Kidney capillary endothelial cell (primary cell): ENCODE data around the gene RAB44.
A peak's percentile ranks its signal among the peaks of the same experiment; 100 is the strongest.

ENCODE experiments used
- DNase-seq: peaks from one replicate; pipeline ENCODE4 v3.0.0-alpha.2; 2018; ENCODE audit warnings: low spot score

Gene RAB44

GRCh38 chr6:36670271-36670670 lies 27.4 kb upstream of the RAB44 start:
- no peak for DNase-seq

GRCh38 chr6:36671687-36672375 lies 25.8 kb upstream of the RAB44 start:
- DNase-seq = no peak

GRCh38 chr6:36673882-36674281 lies 23.7 kb upstream of the RAB44 start:
- no peak for DNase-seq

GRCh38 chr6:36674942-36675341 lies 22.7 kb upstream of the RAB44 start:
- no peak for DNase-seq

GRCh38 chr6:36676141-36677058 lies 21.2 kb upstream of the RAB44 start:
- no peak for DNase-seq

GRCh38 chr6:36677059-36677749 lies 20.4 kb upstream of the RAB44 start:
- no peak for DNase-seq

- no peak for DNase-seq
Observed at GRCh38 chr6:36677753-36678487, 19.7 kb upstream of the RAB44 start.

GRCh38 chr6:36678488-36679042 lies 19.1 kb upstream of the RAB44 start, which contains the start of gene CDKN1A:
Gene CDKN1A (plus strand): TSS chr6:36678714. CDS start chr6:36684102, 5,388 bp downstream.
- DNase-seq = peak; percentile 95

DNA sequence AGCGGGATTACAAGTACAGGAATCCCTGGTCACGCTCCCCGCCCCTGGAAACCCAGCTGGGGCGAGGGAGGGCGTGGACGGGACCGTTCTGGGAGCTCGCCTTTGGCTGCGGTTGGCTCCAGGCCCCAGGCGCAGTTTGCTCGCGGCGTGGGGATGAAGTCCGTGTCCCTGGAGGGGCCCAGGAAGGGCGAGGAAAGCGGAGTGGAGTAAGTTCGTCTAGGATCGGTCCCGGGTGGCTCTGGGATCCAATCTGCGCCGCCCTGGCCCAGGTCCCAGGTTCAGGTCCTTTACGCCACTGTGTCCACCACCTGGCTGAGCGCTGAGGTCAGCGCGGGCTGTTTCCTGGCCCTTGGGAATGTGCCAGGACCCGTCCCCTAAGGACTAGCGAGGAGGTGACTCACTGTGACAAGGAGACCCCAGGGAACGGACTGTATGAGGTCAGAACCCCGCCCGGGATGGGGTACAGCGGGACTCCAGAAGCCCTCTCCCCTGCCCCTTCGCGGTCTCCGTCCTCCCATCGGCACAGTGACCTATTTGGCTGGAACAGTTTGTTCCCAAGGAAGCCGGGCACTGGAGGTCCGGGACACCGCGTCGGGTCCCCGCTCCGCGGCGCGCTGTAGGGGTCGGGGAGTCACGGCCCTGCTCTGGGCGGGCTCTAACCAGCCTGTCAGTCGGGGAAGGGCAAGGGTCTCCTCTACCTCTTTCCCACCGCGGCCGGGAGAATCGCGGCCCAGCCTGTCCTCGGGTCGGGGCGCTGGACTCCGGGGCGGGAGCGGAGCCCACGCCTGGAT lies 18.4 kb upstream of the RAB44 start:
- peak; percentile 77 for DNase-seq

GRCh38 chr6:36682328-36683144 lies 15.1 kb upstream of the RAB44 start:
- DNase-seq = no peak

DNA sequence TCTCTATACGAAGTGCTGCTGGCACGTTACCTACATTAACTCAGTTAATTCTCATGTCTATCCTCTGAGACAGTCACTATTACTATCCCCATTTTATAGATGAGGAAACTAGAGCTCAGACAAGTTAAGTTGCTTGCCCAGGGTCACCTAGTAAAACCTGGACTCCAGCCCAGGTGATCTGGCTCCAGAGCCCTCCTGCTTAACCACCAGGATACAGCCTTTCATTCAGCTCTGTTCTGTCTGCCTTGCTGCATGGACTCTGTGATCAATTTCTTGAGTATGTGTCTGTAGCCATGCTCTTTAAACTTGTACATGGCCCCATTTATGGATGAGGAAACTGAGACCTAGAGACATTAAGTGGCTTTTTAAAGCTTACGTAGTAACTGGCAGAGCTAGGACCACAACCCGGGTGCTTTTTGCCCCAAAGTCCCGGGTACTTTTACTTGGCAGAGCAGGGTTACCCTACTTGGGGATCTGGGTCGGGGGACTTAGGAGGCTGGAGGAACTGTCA lies 14.4 kb upstream of the RAB44 start:
- no peak for DNase-seq

DNA sequence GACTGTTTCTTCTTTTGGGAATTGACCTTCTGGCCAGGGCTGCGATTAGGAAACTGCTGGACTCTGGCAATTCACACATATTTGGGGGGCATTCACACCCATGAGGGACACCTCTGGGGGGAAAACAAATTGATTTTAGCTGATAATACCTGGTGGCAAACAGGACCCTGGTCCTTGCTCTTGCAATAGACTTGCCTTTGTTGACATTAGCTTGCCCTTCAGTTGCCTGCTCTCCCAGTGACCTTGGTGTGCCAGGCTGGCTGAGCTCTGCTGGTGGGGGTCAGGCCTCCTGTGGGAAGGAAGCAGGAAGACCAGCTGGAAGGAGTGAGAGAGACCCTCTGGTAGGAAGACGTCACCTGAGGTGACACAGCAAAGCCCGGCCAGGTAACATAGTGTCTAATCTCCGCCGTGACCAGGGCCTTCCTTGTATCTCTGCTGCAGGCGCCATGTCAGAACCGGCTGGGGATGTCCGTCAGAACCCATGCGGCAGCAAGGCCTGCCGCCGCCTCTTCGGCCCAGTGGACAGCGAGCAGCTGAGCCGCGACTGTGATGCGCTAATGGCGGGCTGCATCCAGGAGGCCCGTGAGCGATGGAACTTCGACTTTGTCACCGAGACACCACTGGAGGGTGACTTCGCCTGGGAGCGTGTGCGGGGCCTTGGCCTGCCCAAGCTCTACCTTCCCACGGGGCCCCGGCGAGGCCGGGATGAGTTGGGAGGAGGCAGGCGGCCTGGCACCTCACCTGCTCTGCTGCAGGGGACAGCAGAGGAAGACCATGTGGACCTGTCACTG lies 13.8 kb upstream of the RAB44 start:
- no peak for DNase-seq

DNA sequence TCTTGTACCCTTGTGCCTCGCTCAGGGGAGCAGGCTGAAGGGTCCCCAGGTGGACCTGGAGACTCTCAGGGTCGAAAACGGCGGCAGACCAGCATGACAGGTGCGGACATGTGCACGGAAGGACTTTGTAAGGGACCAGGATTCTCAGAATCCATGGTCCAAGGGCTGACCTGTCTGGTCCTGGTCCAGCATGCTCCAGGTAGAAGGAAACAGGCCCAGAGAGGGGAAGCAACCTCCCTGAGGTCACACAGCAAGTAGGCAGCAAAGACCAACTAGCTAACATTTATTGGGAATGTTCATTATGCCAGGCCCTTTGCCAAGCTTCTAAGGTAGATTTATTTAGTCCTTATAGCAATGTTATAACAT lies 13.2 kb upstream of the RAB44 start:
- DNase-seq = no peak

DNA sequence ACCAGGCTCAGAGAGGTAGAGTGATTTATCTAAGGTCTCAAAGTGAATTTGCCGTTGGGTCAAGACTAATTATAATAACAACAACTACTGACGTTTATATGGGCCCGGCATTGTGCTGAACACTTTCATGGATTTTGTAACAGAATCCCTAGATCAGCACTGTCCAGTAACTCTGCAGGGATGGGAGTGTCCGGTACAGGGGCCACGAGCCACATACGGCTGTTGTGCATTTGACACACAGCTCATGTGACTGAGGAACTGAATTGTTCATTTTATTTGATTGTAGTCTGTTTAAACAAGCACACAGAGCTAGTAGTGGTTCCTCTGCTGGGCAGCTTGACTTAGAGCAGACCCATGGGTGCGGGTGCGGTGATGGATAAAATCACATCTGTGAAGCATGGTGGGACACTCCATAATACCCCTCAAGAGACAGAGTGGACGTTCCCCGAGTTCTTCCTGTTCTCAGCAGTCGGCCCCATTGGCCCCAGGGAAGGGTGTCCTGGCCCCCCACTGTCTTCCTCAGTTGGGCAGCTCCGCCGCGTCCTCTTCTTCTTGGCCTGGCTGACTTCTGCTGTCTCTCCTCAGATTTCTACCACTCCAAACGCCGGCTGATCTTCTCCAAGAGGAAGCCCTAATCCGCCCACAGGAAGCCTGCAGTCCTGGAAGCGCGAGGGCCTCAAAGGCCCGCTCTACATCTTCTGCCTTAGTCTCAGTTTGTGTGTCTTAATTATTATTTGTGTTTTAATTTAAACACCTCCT lies 12.3 kb upstream of the RAB44 start:
- no peak for DNase-seq

- DNase-seq = no peak
Observed at GRCh38 chr6:36685926-36686667, 11.5 kb upstream of the RAB44 start.

- DNase-seq = no peak
Observed at GRCh38 chr6:36686668-36687513, 10.7 kb upstream of the RAB44 start.
